HCT116 (cell line): ENCODE data around the gene RAB31. TPM values are rescaled to one million over a fixed set of nuclear protein-coding genes. Genes with fewer than 3 reads are reported as not detected.

Experiments used
- ATAC-seq: fragments of 200-7000 bp; cut with Tn5 transposase; 2 replicates; pipeline ENCODE4 v1.9.1; 2020; ENCODE audit warnings: mild to moderate bottlenecking, moderate library complexity
- BruUV-seq: library from RNA; stranded (reverse); fragments of 400-500 nt; replicated peaks from 2 replicates; lab custom pipeline; 2021; lab: Mats Ljungman, UMichigan
- CTCF ChIA-PET: fragments of 300-600 bp; sonication (Branson Sonifier 250); formaldehyde crosslinking; loops from one replicate; lab custom pipeline; 2021; ENCODE audit warnings: antibody characterized with exemption; lab: Charles Lee
- POLR2A ChIA-PET: fragments of 300-600, 350-600 bp; sonication (Branson Sonifier 250); formaldehyde crosslinking; loops from one replicate; lab custom pipeline; 2021; ENCODE audit warnings: antibody characterized with exemption; lab: Charles Lee
- RAD21 ChIA-PET, 2 experiments: fragments of 300-600 bp; sonication (Branson Sonifier 250); formaldehyde crosslinking; loops; one replicate each; lab custom pipeline; 2023; ENCODE audit warnings: low total read pairs in 2 of 2; ENCODE audit not compliant: uncharacterized antibody in 2 of 2, unreplicated experiment in 2 of 2, low non-redundant PET in 1 of 2; lab: Charles Lee
- DNase-seq: peaks from one replicate; pipeline ENCODE4 v3.0.0-alpha.2; 2010; ENCODE audit warnings: low read depth, low spot score
- H2AFZ ChIP-seq: fragments of 200-600 bp; shearing (Covaris generic), sonication (generic); 2 replicates; pipeline ENCODE4 v1.6.1; 2017; ENCODE audit warnings: low read depth, mixed run types, mixed read lengths, antibody characterized with exemption, low read length; ENCODE audit not compliant: poor library complexity, severe bottlenecking
- H3K27ac ChIP-seq: 2 replicates; pipeline ENCODE4 v1.5.1; 2012; ENCODE audit warnings: low read depth, low read length
- H3K27me3 ChIP-seq: fragments of 200-600 bp; sonication (generic); 2 replicates; pipeline ENCODE4 v1.6.1; 2016; ENCODE audit warnings: mixed run types, low read length, mixed read lengths; ENCODE audit not compliant: insufficient read depth
- H3K36me3 ChIP-seq, 2 experiments: fragments of 200-500 bp in 1 of 2; fragments of 200-600 bp in 1 of 2; sonication (Bioruptor generic) in 1 of 2; sonication (generic) in 1 of 2; 2 replicates each; pipeline versions ENCODE4 v1.5.1 to v1.6.1; 2014 to 2016; ENCODE audit warnings: low read length in 2 of 2, inconsistent platforms in 1 of 2, mixed read lengths in 1 of 2, mixed run types in 1 of 2; ENCODE audit not compliant: insufficient read depth in 2 of 2, control insufficient read depth in 1 of 2
- H3K4me1 ChIP-seq, 2 experiments: fragments of 200-600 bp in 1 of 2; sonication (generic) in 1 of 2; 2 replicates each; pipeline versions ENCODE4 v1.5.1 to v1.6.1; 2012 to 2017; ENCODE audit warnings: low read length in 2 of 2, inconsistent platforms in 1 of 2, mild to moderate bottlenecking in 1 of 2, mixed read lengths in 1 of 2, mixed run types in 1 of 2, moderate library complexity in 1 of 2; ENCODE audit not compliant: insufficient read depth in 2 of 2, control insufficient read depth in 1 of 2
- H3K4me2 ChIP-seq: fragments of 200-600 bp; sonication (generic); 2 replicates; pipeline ENCODE4 v1.6.1; 2017; ENCODE audit warnings: mixed run types, low read length, mixed read lengths
- H3K4me3 ChIP-seq, 2 experiments: fragments of 200-600 bp in 1 of 2; sonication (generic) in 1 of 2; replicated peaks in 1 of 2; 2 replicates each; pipeline ENCODE4 v1.5.1; 2011 to 2016; ENCODE audit warnings: low read length in 2 of 2, control low read depth in 1 of 2, low read depth in 1 of 2, mild to moderate bottlenecking in 1 of 2, mixed read lengths in 1 of 2, mixed run types in 1 of 2
- H3K79me2 ChIP-seq: fragments of 200-600 bp; sonication (generic); 2 replicates; pipeline ENCODE4 v1.6.1; 2017; ENCODE audit warnings: mild to moderate bottlenecking, mixed run types, low read length, moderate library complexity, mixed read lengths; ENCODE audit not compliant: insufficient read depth
- H3K9ac ChIP-seq: fragments of 200-600 bp; sonication (generic); 2 replicates; pipeline ENCODE4 v1.6.1; 2016; ENCODE audit warnings: low read length, mixed read lengths
- H3K9me2 ChIP-seq: fragments of 200-600 bp; sonication (generic), shearing (Covaris generic); 2 replicates; pipeline ENCODE4 v1.6.1; 2017; ENCODE audit warnings: mixed run types, mild to moderate bottlenecking, moderate library complexity; ENCODE audit not compliant: insufficient read depth
- H3K9me3 ChIP-seq, 2 experiments: fragments of 200-500 bp in 1 of 2; fragments of 200-600 bp in 1 of 2; sonication (Bioruptor generic) in 1 of 2; sonication (generic) in 1 of 2; 2 replicates each; pipeline ENCODE4 v1.6.1; 2014 to 2017; ENCODE audit warnings: low read length in 2 of 2, mixed read lengths in 2 of 2, inconsistent platforms in 1 of 2, low read depth in 1 of 2, mild to moderate bottlenecking in 1 of 2, mixed run types in 1 of 2, moderate library complexity in 1 of 2; ENCODE audit not compliant: control insufficient read depth in 1 of 2, insufficient read depth in 1 of 2
- H4K20me1 ChIP-seq: fragments of 200-600 bp; sonication (generic), shearing (Covaris generic); 2 replicates; pipeline ENCODE4 v1.6.1; 2017; ENCODE audit warnings: mixed run types, mild to moderate bottlenecking, moderate library complexity; ENCODE audit not compliant: insufficient read depth
- CEBPB ChIP-seq: IDR thresholded peaks from 2 replicates; pipeline ENCODE4 v1.6.1; 2012; ENCODE audit warnings: low read depth
- EGR1 ChIP-seq: IDR thresholded peaks from 2 replicates; pipeline ENCODE4 v1.6.1; 2012; ENCODE audit warnings: low read depth
- ELF1 ChIP-seq: IDR thresholded peaks from 2 replicates; pipeline ENCODE4 v1.6.1; 2012; ENCODE audit warnings: low read depth, borderline replicate concordance
- EZH2 ChIP-seq: fragments of 200-600 bp; sonication (generic); IDR thresholded peaks from 2 replicates; pipeline ENCODE4 v1.6.1; 2017; ENCODE audit warnings: antibody characterized with exemption, mixed run types
- EZH2phosphoT487 ChIP-seq: fragments of 200-600 bp; IDR thresholded peaks from 2 replicates; pipeline ENCODE4 v1.6.1; 2018; ENCODE audit warnings: antibody characterized with exemption, borderline replicate concordance
- MAX ChIP-seq: IDR thresholded peaks from 2 replicates; pipeline ENCODE4 v1.6.1; 2012
- POLR2A ChIP-seq: IDR thresholded peaks from 2 replicates; pipeline ENCODE4 v1.7.0; 2011; ENCODE audit warnings: borderline replicate concordance; ENCODE audit not compliant: insufficient read depth, insufficient read length; ENCODE audit errors: extremely low read depth
- POLR2AphosphoS5 ChIP-seq: IDR thresholded peaks from 2 replicates; pipeline ENCODE4 v1.6.1; 2011; ENCODE audit warnings: mild to moderate bottlenecking, low read depth, low read length, moderate library complexity
- SRF ChIP-seq: IDR thresholded peaks from 2 replicates; pipeline ENCODE4 v1.6.1; 2012; ENCODE audit warnings: low read depth
- ZNF274 ChIP-seq: fragments of 200-500 bp; sonication (Bioruptor generic); IDR thresholded peaks from 2 replicates; pipeline ENCODE4 v1.6.1; 2014; ENCODE audit warnings: mild to moderate bottlenecking, low read depth, low read length, inconsistent platforms
- intact Hi-C: fragments of 100-400 bp; cut with micrococcal nuclease; formaldehyde crosslinking; loops from 2 replicates; pipeline ENCODE4 v1.10.0; 2022
- total RNA-seq: library from RNA; stranded (reverse); gene quantifications from one replicate; pipeline ENCODE4 v1.2.1, GENCODE V29; 2021; ENCODE audit not compliant: unreplicated experiment
- TF ChIP-seq, protein P1 (sequence below): IDR thresholded peaks from 2 replicates; pipeline ENCODE4 v1.6.1; 2012

The RAB31 gene
- total RNA-seq, 1 experiment from 2014 or later, result 46.9 TPM

GRCh38 chr18:9852266-9853081 lies 144.4 kb downstream of the RAB31 start:
- Histone ChIP-seq H3K4me1 (peaks cover 6 to 16% of the 10 kb centered on the region in 2 experiments; a peak in 3 of 4 replicates), H3K9me2 (no peaks in the 10 kb centered on the region), H3K4me3 (no peak overlapping the region), H3K36me3 (no peaks in the 10 kb centered on the region), H3K4me2 (no peak overlapping the region), H3K79me2 (no peaks in the 10 kb centered on the region), H3K9ac (no peak overlapping the region), H3K27ac (no peak overlapping the region), H2AFZ (no peak overlapping the region), H3K27me3 (no peaks in the 10 kb centered on the region), H4K20me1 (no peaks in the 10 kb centered on the region), H3K9me3 (peaks cover 0 to 4% of the 10 kb centered on the region in 2 experiments; a peak in 1 of 4 replicates)
- no peak for DNase-seq
- no peak for TF ChIP-seq ELF1
- TF ChIP-seq SRF, result no peak
- no peak for TF ChIP-seq CEBPB
- TF ChIP-seq POLR2A, result no peak
- TF ChIP-seq, protein P1, sequence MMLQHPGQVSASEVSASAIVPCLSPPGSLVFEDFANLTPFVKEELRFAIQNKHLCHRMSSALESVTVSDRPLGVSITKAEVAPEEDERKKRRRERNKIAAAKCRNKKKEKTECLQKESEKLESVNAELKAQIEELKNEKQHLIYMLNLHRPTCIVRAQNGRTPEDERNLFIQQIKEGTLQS, result no peak
- no peak for TF ChIP-seq EGR1
- TF ChIP-seq EZH2phosphoT487, result no peak
- no peak for TF ChIP-seq POLR2AphosphoS5
- TF ChIP-seq ZNF274, result no peak
- no peak for TF ChIP-seq EZH2
- TF ChIP-seq MAX, result no peak
- ATAC-seq, result no peak
- CTCF ChIA-PET, result no interaction called here
- intact Hi-C loops, result no loop called here
- RAD21 ChIA-PET, result no interaction called here
- BruUV-seq, result no TSS peak
- POLR2A ChIA-PET, result no interaction called here
